ENCODE data around the gene HERC6. TPM values are rescaled to one million over a fixed set of nuclear protein-coding genes. Genes with fewer than 3 reads are reported as not detected.
"Not testable (repeated sequence)": the region's sequence is repeated elsewhere in the genome, so short reads cannot be mapped to it uniquely, and the experiment has no call there.

The HERC6 gene
- polyA plus RNA-seq (2013, experiment 1 of 2), result 2.1 TPM
- polyA plus RNA-seq (2013, experiment 2 of 2), result 3.9 TPM

DNA sequence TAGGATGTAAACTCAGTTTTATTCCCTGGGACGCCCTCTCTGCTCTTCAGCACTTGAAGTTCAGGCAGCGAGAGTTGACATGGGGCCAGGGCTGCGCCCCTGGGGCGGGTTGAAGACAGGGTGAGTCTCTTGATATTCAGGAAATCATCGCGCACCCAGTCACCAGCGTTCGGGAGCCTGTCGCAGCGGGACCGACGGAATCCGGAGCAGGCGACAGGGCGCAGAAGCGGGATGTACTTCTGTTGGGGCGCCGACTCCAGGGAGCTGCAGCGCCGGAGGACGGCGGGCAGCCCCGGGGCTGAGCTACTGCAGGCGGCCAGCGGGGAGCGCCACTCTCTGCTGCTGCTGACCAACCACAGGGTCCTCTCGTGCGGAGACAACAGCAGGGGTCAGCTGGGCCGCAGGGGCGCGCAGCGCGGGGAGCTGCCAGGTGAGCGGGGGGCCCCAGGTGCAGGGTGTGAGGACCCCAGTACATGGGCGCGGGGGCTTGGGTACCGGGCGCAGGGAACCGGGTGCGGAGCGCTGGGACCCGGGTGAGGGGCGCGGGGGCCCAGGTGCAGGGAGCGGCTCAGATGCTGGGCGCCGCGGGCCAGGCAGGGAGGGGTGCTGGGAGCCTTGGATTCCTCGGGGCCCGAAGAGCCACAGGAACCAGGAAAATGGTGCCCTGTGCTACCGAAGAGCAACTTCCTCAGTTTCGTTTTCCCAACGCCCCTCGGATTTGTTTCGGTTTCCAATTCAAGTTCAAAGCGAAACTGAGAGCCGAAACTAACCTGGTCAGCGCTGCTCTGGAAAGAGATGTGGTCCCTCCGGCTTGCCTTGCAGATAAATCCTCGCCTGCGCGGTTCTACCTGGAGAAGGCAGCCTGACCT lies at the start of gene HERC6:
Gene HERC6, plus strand, starts transcription at position 162 of the 869 bp plus-strand sequence. Its CDS starts 70 bp downstream, at position 232.
- WGBS, result 2% methylated on average over 62 of the region's 62 CpGs
- Histone ChIP-seq H3K36me3 (ENCODE audit: insufficient read depth, low read length) (no peaks in the 10 kb centered on the region), H3K27me3 (ENCODE audit: insufficient read depth, low read length) (peaks cover 21% of the 10 kb centered on the region), H3K9ac (ENCODE audit: low read depth, low read length) (peak within 1 kb of the TSS; percentile 57; the same call in 1 of the 2 replicates), H3K27ac (ENCODE audit: low read depth, low read length) (peak within 1 kb of the TSS; percentile 45; the same call in 1 of the 2 replicates), H3K9me3 (ENCODE audit: insufficient read depth, low read depth, low read length) (no peaks in the 10 kb centered on the region), H3K4me3 (ENCODE audit: low read length) (peak within 1 kb of the TSS; percentile 61), H3K4me1 (ENCODE audit: insufficient read depth, low read length) (no peaks in the 10 kb centered on the region)

DNA sequence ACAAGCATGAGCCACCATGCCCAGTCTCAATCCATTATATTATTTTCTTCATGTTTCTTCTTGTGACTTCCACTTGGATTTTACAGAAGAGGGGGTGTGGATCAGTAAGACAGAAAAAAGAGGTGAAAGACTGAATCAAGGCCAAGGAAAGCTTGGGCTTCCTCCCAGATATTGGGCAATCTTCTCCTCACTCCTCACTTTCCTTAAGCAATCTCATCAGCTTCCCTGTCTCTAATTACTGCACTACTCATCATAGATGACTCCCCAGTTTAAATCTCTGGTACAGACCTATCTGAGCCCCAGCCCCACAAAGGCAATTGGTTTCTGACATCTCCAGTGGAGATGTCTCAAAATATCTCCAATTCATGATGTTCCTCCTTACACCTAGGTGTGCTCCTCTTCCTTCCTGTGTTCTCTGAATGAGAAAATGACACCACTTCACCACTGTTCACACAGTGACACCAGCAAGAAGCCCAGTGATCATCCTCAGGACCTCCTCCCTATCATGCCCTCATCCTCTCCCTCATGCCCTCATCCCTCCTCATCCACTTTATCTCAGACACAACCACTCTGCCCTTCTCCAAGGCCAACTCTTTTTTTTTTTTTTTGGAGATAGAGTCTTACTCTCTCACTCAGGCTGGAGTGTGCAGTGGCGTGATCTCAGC lies 44.8 kb upstream of the HERC6 start:
- Histone ChIP-seq H3K27me3 (ENCODE audit: insufficient read depth, low read length) (no peaks in the 10 kb centered on the region), H3K9ac (ENCODE audit: low read depth, low read length) (no peak overlapping the region), H3K36me3 (ENCODE audit: insufficient read depth, low read length) (no peaks in the 10 kb centered on the region), H3K4me1 (ENCODE audit: insufficient read depth, low read length) (peaks cover 4% of the 10 kb centered on the region; the same call in 1 of the 2 replicates), H3K4me3 (ENCODE audit: low read length) (no peak overlapping the region), H3K27ac (ENCODE audit: low read depth, low read length) (no peak overlapping the region), H3K9me3 (ENCODE audit: insufficient read depth, low read depth, low read length) (no peaks in the 10 kb centered on the region)
- 100% methylated on average over 1 of the region's 1 CpG for WGBS

GRCh38 chr4:88335092-88335665 lies 43.5 kb upstream of the HERC6 start:
- no peak overlapping the region for H3K4me3 ChIP-seq (ENCODE audit: low read length)
- WGBS, result 83% methylated on average over 11 of the region's 11 CpGs
- H3K9me3 ChIP-seq (ENCODE audit: insufficient read depth, low read depth, low read length), result no peaks in the 10 kb centered on the region
- H3K27ac ChIP-seq (ENCODE audit: low read depth, low read length), result no peak overlapping the region
- no peak overlapping the region for H3K9ac ChIP-seq (ENCODE audit: low read depth, low read length)
- H3K27me3 ChIP-seq (ENCODE audit: insufficient read depth, low read length), result no peaks in the 10 kb centered on the region
- no peaks in the 10 kb centered on the region for H3K36me3 ChIP-seq (ENCODE audit: insufficient read depth, low read length)
- peaks cover 4% of the 10 kb centered on the region; the same call in 1 of the 2 replicates for H3K4me1 ChIP-seq (ENCODE audit: insufficient read depth, low read length)

- no peaks in the 10 kb centered on the region for H3K36me3 ChIP-seq (ENCODE audit: insufficient read depth, low read length)
- H3K9me3 ChIP-seq (ENCODE audit: insufficient read depth, low read depth, low read length), result no peaks in the 10 kb centered on the region
- H3K27ac ChIP-seq (ENCODE audit: low read depth, low read length), result no peak overlapping the region
- H3K27me3 ChIP-seq (ENCODE audit: insufficient read depth, low read length), result no peaks in the 10 kb centered on the region
- no peak overlapping the region for H3K9ac ChIP-seq (ENCODE audit: low read depth, low read length)
- H3K4me1 ChIP-seq (ENCODE audit: insufficient read depth, low read length), result peaks cover 6% of the 10 kb centered on the region; the same call in 1 of the 2 replicates
- H3K4me3 ChIP-seq (ENCODE audit: low read length), result no peak overlapping the region
- WGBS, result 87% methylated on average over 7 of the region's 8 CpGs
Observed at GRCh38 chr4:88341227-88342192, 37.1 kb upstream of the HERC6 start.

DNA sequence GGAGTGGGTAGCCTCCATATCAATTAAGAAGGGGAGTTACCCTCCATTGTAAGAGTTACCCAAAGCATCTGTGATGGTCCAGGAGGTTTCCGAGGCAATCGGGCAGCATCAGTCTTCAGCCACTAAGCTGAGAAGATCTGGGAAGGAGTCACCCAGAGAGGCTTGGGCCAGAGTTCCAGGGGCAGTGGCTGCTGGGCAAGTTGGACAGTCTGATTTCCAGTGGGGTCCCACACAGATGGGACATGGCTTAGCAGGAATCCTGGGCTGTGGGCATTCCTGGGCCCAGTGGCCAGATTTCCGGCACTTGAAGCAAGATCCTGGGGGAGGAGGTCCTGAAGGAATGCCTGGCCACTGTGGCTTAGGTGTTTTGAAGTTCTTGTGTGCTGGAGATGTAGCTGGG lies 31.8 kb upstream of the HERC6 start:
- not testable (repeated sequence) for H3K36me3 ChIP-seq (ENCODE audit: insufficient read depth, low read length); H3K9me3 ChIP-seq (ENCODE audit: insufficient read depth, low read depth, low read length); H3K4me1 ChIP-seq (ENCODE audit: insufficient read depth, low read length); H3K4me3 ChIP-seq (ENCODE audit: low read length); H3K9ac ChIP-seq (ENCODE audit: low read depth, low read length); H3K27me3 ChIP-seq (ENCODE audit: insufficient read depth, low read length); H3K27ac ChIP-seq (ENCODE audit: low read depth, low read length)
- WGBS, result 90% methylated on average over 3 of the region's 3 CpGs

GRCh38 chr4:88348761-88349160 lies 29.9 kb upstream of the HERC6 start:
- peaks cover 13% of the 10 kb centered on the region for H3K9me3 ChIP-seq (ENCODE audit: insufficient read depth, low read depth, low read length)
- H3K36me3 ChIP-seq (ENCODE audit: insufficient read depth, low read length); H3K4me1 ChIP-seq (ENCODE audit: insufficient read depth, low read length); H3K27me3 ChIP-seq (ENCODE audit: insufficient read depth, low read length); H3K9ac ChIP-seq (ENCODE audit: low read depth, low read length); H3K27ac ChIP-seq (ENCODE audit: low read depth, low read length); H3K4me3 ChIP-seq (ENCODE audit: low read length): not testable (repeated sequence)
- 91% methylated on average over 7 of the region's 7 CpGs for WGBS

- Histone ChIP-seq H3K4me3 (ENCODE audit: low read length) (no peak overlapping the region), H3K4me1 (ENCODE audit: insufficient read depth, low read length) (no peaks in the 10 kb centered on the region; the same call in 1 of the 2 replicates), H3K27me3 (ENCODE audit: insufficient read depth, low read length) (no peaks in the 10 kb centered on the region), H3K36me3 (ENCODE audit: insufficient read depth, low read length) (no peaks in the 10 kb centered on the region), H3K9me3 (ENCODE audit: insufficient read depth, low read depth, low read length) (peaks cover 31% of the 10 kb centered on the region), H3K9ac (ENCODE audit: low read depth, low read length) (no peak overlapping the region), H3K27ac (ENCODE audit: low read depth, low read length) (no peak overlapping the region)
- WGBS, result 94% methylated on average over 3 of the region's 4 CpGs
Observed at GRCh38 chr4:88350786-88351185, 27.9 kb upstream of the HERC6 start.

GRCh38 chr4:88352062-88352740 lies 26.5 kb upstream of the HERC6 start:
- WGBS, result 86% methylated on average over 3 of the region's 3 CpGs
- no peak overlapping the region for H3K27ac ChIP-seq (ENCODE audit: low read depth, low read length)
- peaks cover 7% of the 10 kb centered on the region for H3K4me1 ChIP-seq (ENCODE audit: insufficient read depth, low read length)
- H3K9ac ChIP-seq (ENCODE audit: low read depth, low read length), result no peak overlapping the region
- H3K9me3 ChIP-seq (ENCODE audit: insufficient read depth, low read depth, low read length), result peaks cover 31% of the 10 kb centered on the region
- H3K27me3 ChIP-seq (ENCODE audit: insufficient read depth, low read length), result no peaks in the 10 kb centered on the region
- no peak overlapping the region for H3K4me3 ChIP-seq (ENCODE audit: low read length)
- no peaks in the 10 kb centered on the region for H3K36me3 ChIP-seq (ENCODE audit: insufficient read depth, low read length)

DNA sequence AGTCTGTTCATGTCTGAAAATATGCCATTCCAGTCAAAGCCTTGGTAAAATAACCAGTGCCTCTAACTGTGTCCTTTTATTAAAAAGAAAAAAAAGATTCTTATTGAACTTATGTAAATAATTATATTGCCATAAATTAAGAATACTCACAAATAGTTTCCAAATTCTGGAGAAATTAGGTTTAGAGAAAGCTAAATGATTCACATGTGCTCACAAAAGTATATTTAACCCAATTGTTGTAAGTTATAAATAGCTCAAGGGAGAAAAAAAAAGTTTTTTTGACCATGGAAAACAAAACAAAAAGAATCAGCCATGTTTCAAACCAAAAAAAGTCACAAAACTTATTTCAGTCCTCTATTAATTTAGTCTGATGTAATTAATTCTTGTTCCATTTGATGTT lies 25.3 kb upstream of the HERC6 start:
- Histone ChIP-seq H3K4me3 (ENCODE audit: low read length) (no peak overlapping the region), H3K36me3 (ENCODE audit: insufficient read depth, low read length) (no peaks in the 10 kb centered on the region), H3K9me3 (ENCODE audit: insufficient read depth, low read depth, low read length) (peaks cover 31% of the 10 kb centered on the region), H3K27me3 (ENCODE audit: insufficient read depth, low read length) (no peaks in the 10 kb centered on the region), H3K27ac (ENCODE audit: low read depth, low read length) (no peak overlapping the region), H3K4me1 (ENCODE audit: insufficient read depth, low read length) (peaks cover 7% of the 10 kb centered on the region), H3K9ac (ENCODE audit: low read depth, low read length) (no peak overlapping the region)

DNA sequence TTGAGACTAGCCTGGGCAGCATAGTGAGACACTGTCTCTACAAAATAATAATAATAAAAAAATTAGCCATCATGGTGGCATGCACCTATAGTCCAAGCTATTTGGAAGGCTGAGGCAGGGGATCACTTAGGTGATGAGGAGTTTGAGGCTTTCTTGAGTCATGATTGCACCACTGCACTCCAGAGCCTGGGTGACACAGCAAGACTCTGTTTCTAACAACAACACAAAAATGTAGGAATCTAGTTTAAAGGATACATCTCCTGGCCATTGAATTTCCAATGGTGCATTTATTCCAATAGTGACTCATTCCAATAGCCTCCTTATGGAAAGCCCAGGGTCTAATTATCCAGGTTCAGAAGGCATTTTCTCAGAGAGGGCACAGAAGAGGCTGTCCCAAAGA lies 21.9 kb upstream of the HERC6 start:
- no peaks in the 10 kb centered on the region for H3K36me3 ChIP-seq (ENCODE audit: insufficient read depth, low read length)
- H3K27ac ChIP-seq (ENCODE audit: low read depth, low read length), result no peak overlapping the region
- H3K9me3 ChIP-seq (ENCODE audit: insufficient read depth, low read depth, low read length), result peaks cover 31% of the 10 kb centered on the region
- no peaks in the 10 kb centered on the region for H3K27me3 ChIP-seq (ENCODE audit: insufficient read depth, low read length)
- peaks cover 10% of the 10 kb centered on the region for H3K4me1 ChIP-seq (ENCODE audit: insufficient read depth, low read length)
- H3K4me3 ChIP-seq (ENCODE audit: low read length), result no peak overlapping the region
- no peak overlapping the region for H3K9ac ChIP-seq (ENCODE audit: low read depth, low read length)
